ENCODE data around the gene CAMK2G. TPM values are rescaled to one million over a fixed set of nuclear protein-coding genes. Genes with fewer than 3 reads are reported as not detected.

The CAMK2G gene
- polyA plus RNA-seq, 1 donor = 30.8 TPM

GRCh38 chr10:73879296-73880173 lies 5.2 kb upstream of the CAMK2G start:
- no peak for DNase-seq (ENCODE audit: low read depth)

- no peak for DNase-seq (ENCODE audit: low read depth)
Measured at GRCh38 chr10:73878365-73878764, 4.0 kb upstream of the CAMK2G start.

GRCh38 chr10:73877533-73878160 lies 3.3 kb upstream of the CAMK2G start:
- no peak for DNase-seq (ENCODE audit: low read depth)

GRCh38 chr10:73876971-73877370 lies 2.6 kb upstream of the CAMK2G start:
- DNase-seq (ENCODE audit: low read depth) = no peak

GRCh38 chr10:73876566-73876965 lies 2.2 kb upstream of the CAMK2G start:
- DNase-seq (ENCODE audit: low read depth) = no peak

- DNase-seq (ENCODE audit: low read depth) = no peak
Measured at GRCh38 chr10:73876157-73876556, 1.8 kb upstream of the CAMK2G start.

GRCh38 chr10:73875139-73875475 lies 752 bp upstream of the CAMK2G start:
- DNase-seq (ENCODE audit: low read depth) = no peak

GRCh38 chr10:73873838-73874215 lies 528 bp downstream of the CAMK2G start:
- DNase-seq (ENCODE audit: low read depth) = no peak

- no peak for DNase-seq (ENCODE audit: low read depth)
Measured at GRCh38 chr10:73873142-73873837, 1.1 kb downstream of the CAMK2G start.

GRCh38 chr10:73872190-73872710 lies 2.1 kb downstream of the CAMK2G start:
- DNase-seq (ENCODE audit: low read depth) = no peak

GRCh38 chr10:73871295-73872189 lies 2.8 kb downstream of the CAMK2G start:
- DNase-seq (ENCODE audit: low read depth) = no peak

GRCh38 chr10:73868655-73869195 lies 5.6 kb downstream of the CAMK2G start:
- DNase-seq (ENCODE audit: low read depth) = no peak

- DNase-seq (ENCODE audit: low read depth) = no peak
Measured at GRCh38 chr10:73867871-73868631, 6.3 kb downstream of the CAMK2G start.

- DNase-seq (ENCODE audit: low read depth) = no peak
Measured at GRCh38 chr10:73867126-73867807, 7.1 kb downstream of the CAMK2G start.

- DNase-seq (ENCODE audit: low read depth) = no peak
Measured at GRCh38 chr10:73866621-73867020, 7.7 kb downstream of the CAMK2G start.

GRCh38 chr10:73865459-73866442 lies 8.6 kb downstream of the CAMK2G start:
- no peak for DNase-seq (ENCODE audit: low read depth)

- no peak for DNase-seq (ENCODE audit: low read depth)
Measured at GRCh38 chr10:73865107-73865458, 9.3 kb downstream of the CAMK2G start.

GRCh38 chr10:73864229-73864628 lies 10.1 kb downstream of the CAMK2G start:
- no peak for DNase-seq (ENCODE audit: low read depth)
